ENCODE data around the gene LRSAM1. TPM values are rescaled to one million over a fixed set of nuclear protein-coding genes. Genes with fewer than 3 reads are reported as not detected.

The LRSAM1 gene
- total and polyA plus RNA-seq, 2 of the 8 experiments (the other 6 are each of a cell fraction or from before 2014, with no cell fraction given): 9.7 to 18.3 TPM

- 0 out of 2 replicates have a peak overlapping the region, but pooled peaks have one; percentile 96 for H2AK5ac ChIP-seq (ENCODE audit: low read depth, low read length)
- H3K9ac ChIP-seq (replicated peaks in 1 of 4; ENCODE audit: extremely low read depth in 1 of 4, low read depth in 3 of 4, low read length in 3 of 4): no peak overlapping the region; a peak in 2 of 7 replicates
- no peak overlapping the region for H4K5ac ChIP-seq (ENCODE audit: insufficient read length, low read depth, low read length)
- H3K23ac ChIP-seq (ENCODE audit: insufficient read length): no peak overlapping the region
- peak overlapping the region; percentile 36 for H3K4ac ChIP-seq (replicated peaks; ENCODE audit: insufficient read length, low read depth, low read length)
- H2BK15ac ChIP-seq (ENCODE audit: low read length): 0 out of 2 replicates have a peak overlapping the region, but pooled peaks have one; percentile 72
- peak overlapping the region; percentile 90; the same call in 1 of the 2 replicates for H2BK20ac ChIP-seq (ENCODE audit: low read length)
- H3K4me3 ChIP-seq (ENCODE audit: extremely low read depth in 1 of 4, insufficient read depth in 2 of 4, low read depth in 3 of 4, low read length in 4 of 4): no peak overlapping the region
- 0 out of 2 replicates have a peak overlapping the region, but pooled peaks have one; percentile 84 for H3K18ac ChIP-seq (ENCODE audit: extremely low read depth, low read length)
- CTCF ChIA-PET (ENCODE audit: partially characterized antibody): interaction anchor here (0.7 to 2.9 kb wide), 22 partner anchors 7 to 348 kb away, joined by 3 to 15 read pairs (median 4); no protein-coding TSS in a partner anchor
- 76% methylated on average over 14 of the region's 20 CpGs; no CpG with 5 or more reads in 1 of the 2 experiments for WGBS, 2 experiments (ENCODE audit: extremely low coverage in 1 of 2, insufficient coverage in 1 of 2, insufficient read length in 1 of 2, insufficient replicate concordance in 2 of 2, low coverage in 1 of 2, low lambda C conversion rate in 2 of 2, missing lambda C conversion rate in 1 of 2)
- H3K79me1 ChIP-seq (ENCODE audit: low read depth, low read length): no peaks in the 10 kb centered on the region
- H2BK12ac ChIP-seq (ENCODE audit: low read depth, low read length): peak overlapping the region; percentile 97; the same call in 1 of the 2 replicates
- FAIRE-seq (no peak), DNase-seq (ENCODE audit: low read depth in 1 of 2, low spot score in 2 of 2) (no peak)
- no peaks in the 10 kb centered on the region for H4K20me1 ChIP-seq (replicated peaks in 1 of 2; ENCODE audit: control insufficient read depth in 1 of 2, insufficient read depth in 2 of 2, low read length in 2 of 2)
- no peak overlapping the region for H3K14ac ChIP-seq (ENCODE audit: insufficient read length)
- H3K9me3 ChIP-seq (ENCODE audit: insufficient read depth in 2 of 2, low read depth in 1 of 2, low read length in 1 of 2): peaks cover 32 to 38% of the 10 kb centered on the region in 2 experiments
- no peaks in the 10 kb centered on the region for H3K79me2 ChIP-seq (ENCODE audit: control insufficient read depth in 1 of 2, insufficient read depth in 2 of 2, low read length in 2 of 2)
- peak overlapping the region; percentile 97 for H2BK5ac ChIP-seq (ENCODE audit: low read depth, low read length)
- H3K4me2 ChIP-seq (ENCODE audit: insufficient read depth in 1 of 2, low read depth in 2 of 2, low read length in 2 of 2): no peak overlapping the region
- peak overlapping the region; percentile 1 for H3K56ac ChIP-seq (replicated peaks; ENCODE audit: insufficient read length, low read depth, low read length)
- H4K91ac ChIP-seq (replicated peaks; ENCODE audit: insufficient read length, low read length): peak overlapping the region; percentile 67
- H3K27ac ChIP-seq (ENCODE audit: low read depth, low read length): peak overlapping the region; percentile 68; the same call in 1 of the 2 replicates
- H3K36me3 ChIP-seq (ENCODE audit: control insufficient read depth in 2 of 4, insufficient read depth in 4 of 4, low read length in 3 of 4): peaks cover 0 to 49% (median 28%) of the 10 kb centered on the region in 4 experiments; a peak in 6 of 8 replicates
- no peaks in the 10 kb centered on the region for H3K23me2 ChIP-seq (ENCODE audit: low read depth, low read length)
- no peak overlapping the region; the same call in 1 of the 2 replicates for H4K8ac ChIP-seq (ENCODE audit: extremely low read depth, insufficient read depth, low read length)
- no peaks in the 10 kb centered on the region for H3K27me3 ChIP-seq (replicated peaks in 1 of 4; ENCODE audit: control insufficient read depth in 3 of 4, extremely low read depth in 1 of 4, insufficient read depth in 3 of 4, low read length in 3 of 4)
- POLR2A ChIA-PET (ENCODE audit: partially characterized antibody): interaction anchor here (2.6 kb wide), 1 partner anchor 70 kb away, joined by 12 read pairs; the partner anchor contains the start of genes LRSAM1 and RPL12
- no peak overlapping the region for H2AFZ ChIP-seq (ENCODE audit: low read length)
- peaks cover 2 to 7% (median 5%) of the 10 kb centered on the region in 4 experiments; a peak in 5 of 7 replicates for H3K4me1 ChIP-seq (replicated peaks in 1 of 4; ENCODE audit: control insufficient read depth in 3 of 4, insufficient read depth in 4 of 4, low read length in 3 of 4)
- peak overlapping the region; percentile 18 for H2BK120ac ChIP-seq (replicated peaks; ENCODE audit: low read depth, low read length)
- TF ChIP-seq KDM1A (IDR thresholded peaks at IDR 0.05; ENCODE audit: borderline replicate concordance, low read length) (no peak), ZNF274 (IDR thresholded peaks at IDR 0.05; ENCODE audit: borderline replicate concordance, extremely low read depth, low read length) (no peak), EGR1 (IDR thresholded peaks at IDR 0.05; ENCODE audit: borderline replicate concordance, low read depth, low read length) (no peak), TEAD4 (IDR thresholded peaks at IDR 0.05; ENCODE audit: low read depth, low read length) (peak; percentile 77)
Observed at GRCh38 chr9:127520941-127521918, 69.9 kb downstream of the LRSAM1 start.

Data from H1 (cell line).